Upper lobe of right lung (tissue), 1 donor: ENCODE measurements around the gene FOXP3. TPM values are rescaled to one million over a fixed set of nuclear protein-coding genes. Genes with fewer than 3 reads are reported as not detected.
A peak's percentile ranks its signal among the peaks of the same experiment; 100 is the strongest.

Source experiments
- ATAC-seq: fragments of 200-7000 bp; cut with Tn5 transposase; one replicate; pipeline ENCODE4 v1.9.1; 2020; ENCODE audit warnings: mild to moderate bottlenecking, moderate library complexity
- DNase-seq: peaks from one replicate; pipeline ENCODE4 v3.0.0-alpha.2; 2020
- H3K27ac ChIP-seq: fragments of 200-600 bp; one replicate; pipeline ENCODE4 v1.8.0; 2022
- H3K27me3 ChIP-seq: fragments of 200-600 bp; one replicate; pipeline ENCODE4 v1.8.0; 2022; ENCODE audit warnings: mild to moderate bottlenecking
- H3K36me3 ChIP-seq: fragments of 200-600 bp; one replicate; pipeline ENCODE4 v1.8.0; 2022
- H3K4me1 ChIP-seq: fragments of 200-600 bp; one replicate; pipeline ENCODE4 v1.8.0; 2022
- H3K4me3 ChIP-seq: fragments of 200-600 bp; one replicate; pipeline ENCODE4 v1.8.0; 2022; ENCODE audit warnings: mild to moderate bottlenecking
- H3K9me3 ChIP-seq: fragments of 200-600 bp; one replicate; pipeline ENCODE4 v1.8.0; 2022
- CTCF ChIP-seq: fragments of 200-600 bp; IDR thresholded peaks from one replicate; pipeline ENCODE4 v1.8.0; 2022; ENCODE audit warnings: antibody characterized with exemption
- intact Hi-C: fragments of 100-400 bp; cut with DNase I; formaldehyde crosslinking; loops from one replicate; pipeline ENCODE4 v1.11.0; 2022
- total RNA-seq: library from RNA; stranded (reverse); fragmentation: NEBNext Ultra II Directional; extraction: Animal tissue kit (Norgen Biotek cat#: 25700); gene quantifications from one replicate; pipeline ENCODE4 v1.2.1, GENCODE V29; 2021
- donor health status: DM: no; HTN: yes; CAD: no; lungs with severe emphysema.

Gene FOXP3
- total RNA-seq, 1 donor from 2014 or later: 0.35 TPM

GRCh38 chrX:49237060-49237459, 27.4 kb downstream of the FOXP3 start:
- Histone ChIP-seq H3K27me3 (no peaks in the 10 kb centered on the region), H3K36me3 (no peaks in the 10 kb centered on the region), H3K27ac (no peak overlapping the region), H3K4me1 (no peaks in the 10 kb centered on the region), H3K9me3 (no peaks in the 10 kb centered on the region), H3K4me3 (no peak overlapping the region)
- no peak for TF ChIP-seq CTCF
- intact Hi-C loops: no loop called here
- ATAC-seq: peak; percentile 76
- peak; percentile 67 for DNase-seq

- Histone ChIP-seq H3K4me1 (no peaks in the 10 kb centered on the region), H3K36me3 (no peaks in the 10 kb centered on the region), H3K27ac (no peak overlapping the region), H3K9me3 (no peaks in the 10 kb centered on the region), H3K27me3 (no peaks in the 10 kb centered on the region), H3K4me3 (no peak overlapping the region)
- TF ChIP-seq CTCF: no peak
- intact Hi-C loops: no loop called here
- DNase-seq: no peak
- ATAC-seq: no peak
Measured at GRCh38 chrX:49233887-49234555, 30.5 kb downstream of the FOXP3 start.

- ATAC-seq: no peak
- no peak within 1 kb of the TSS for H3K4me3 ChIP-seq
- intact Hi-C loops: no loop called here
Measured at GRCh38 chrX:49233176-49233575, 31.3 kb downstream of the FOXP3 start, which contains the start of gene CACNA1F. TSS of gene CACNA1F (minus strand) at chrX:49233340. CDS start at chrX:49233309, 31 bp downstream.

GRCh38 chrX:49232525-49232924, 32.0 kb downstream of the FOXP3 start:
- H3K4me3 ChIP-seq: no peak overlapping the region
- ATAC-seq (no peak), DNase-seq (no peak)
- no peak overlapping the region for H3K27ac ChIP-seq
- no peak for TF ChIP-seq CTCF
- no peaks in the 10 kb centered on the region for H3K27me3 ChIP-seq
- H3K4me1 ChIP-seq: no peaks in the 10 kb centered on the region
- no peaks in the 10 kb centered on the region for H3K36me3 ChIP-seq
- intact Hi-C loops: no loop called here
- no peaks in the 10 kb centered on the region for H3K9me3 ChIP-seq

More at GRCh38 chrX:49233176-49233575, 31.3 kb downstream of the FOXP3 start, which contains the start of gene CACNA1F:
- Histone ChIP-seq H3K36me3 (no peaks in the 10 kb centered on the region), H3K27me3 (no peaks in the 10 kb centered on the region), H3K27ac (no peak within 1 kb of the TSS), H3K9me3 (no peaks in the 10 kb centered on the region), H3K4me1 (no peaks in the 10 kb centered on the region)
- TF ChIP-seq CTCF: no peak
- no peak for DNase-seq

GRCh38 chrX:49231333-49232000, 33.0 kb downstream of the FOXP3 start:
- TF ChIP-seq CTCF: no peak
- Histone ChIP-seq H3K4me3 (no peak overlapping the region), H3K36me3 (no peaks in the 10 kb centered on the region), H3K4me1 (no peaks in the 10 kb centered on the region), H3K27me3 (no peaks in the 10 kb centered on the region), H3K9me3 (no peaks in the 10 kb centered on the region), H3K27ac (no peak overlapping the region)
- ATAC-seq (no peak), DNase-seq (no peak)
- intact Hi-C loops: no loop called here
